Epithelial cell of esophagus (primary cell): ENCODE results near the gene FLNC.

Experiments used
- DNase-seq: peaks from one replicate; pipeline ENCODE4 v3.0.0; 2010; ENCODE audit warnings: low read depth
- H3K4me3 ChIP-seq: 2 replicates; pipeline ENCODE4 v1.5.1; 2011; ENCODE audit warnings: mild to moderate bottlenecking, low read length, control low read depth
- CTCF ChIP-seq: IDR thresholded peaks from 2 replicates; pipeline ENCODE4 v1.5.1; 2011; ENCODE audit warnings: low read depth, mild to moderate bottlenecking, low read length, control low read depth, inconsistent platforms; ENCODE audit not compliant: insufficient read depth; ENCODE audit errors: missing control alignments

Gene FLNC

GRCh38 chr7:128865303-128865702 lies 35.1 kb downstream of the FLNC start:
- no peak for DNase-seq
- H3K4me3 ChIP-seq: no peak overlapping the region
- no peak for TF ChIP-seq CTCF

- no peak for TF ChIP-seq CTCF
- no peak for DNase-seq
- no peak overlapping the region for H3K4me3 ChIP-seq
Measured at GRCh38 chr7:128865996-128866877, 36.0 kb downstream of the FLNC start.

- H3K4me3 ChIP-seq: no peak overlapping the region
- TF ChIP-seq CTCF: no peak
Measured at GRCh38 chr7:128867241-128867640, 37.0 kb downstream of the FLNC start.

GRCh38 chr7:128867842-128868623 lies 37.8 kb downstream of the FLNC start:
- H3K4me3 ChIP-seq: no peak overlapping the region
- peak; percentile 89 for DNase-seq
- TF ChIP-seq CTCF: no peak

More at GRCh38 chr7:128867241-128867640, 37.0 kb downstream of the FLNC start:
- DNase-seq: peak; percentile 73

GRCh38 chr7:128868624-128869137 lies 38.5 kb downstream of the FLNC start:
- TF ChIP-seq CTCF: no peak
- peak overlapping the region; percentile 11 for H3K4me3 ChIP-seq
- DNase-seq: no peak

- DNase-seq: peak; percentile 60
- TF ChIP-seq CTCF: no peak
- peak overlapping the region; percentile 47 for H3K4me3 ChIP-seq
Measured at GRCh38 chr7:128869138-128869943, 39.1 kb downstream of the FLNC start.
